ENCODE measurements around the gene PROKR2.

- TF ChIP-seq NFRKB (IDR thresholded peaks at IDR 0.05) (no peak), SUZ12 (IDR thresholded peaks at IDR 0.05) (no peak), BHLHE40 (IDR thresholded peaks at IDR 0.05; ENCODE audit: borderline replicate concordance) (no peak)
Observed at GRCh38 chr20:5364997-5365597, 48.3 kb upstream of the PROKR2 start.

All from HEK293T (cell line).